Upper lobe of left lung (tissue), 4 donors: ENCODE measurements around the gene ADGRF4.

ENCODE experiments used
- CTCF ChIP-seq, 6 experiments: fragments of 450-650 bp in 4 of 6; fragments of 200-600 bp in 2 of 6; sonication (generic) in 2 of 6; IDR thresholded peaks; one replicate each; pipeline ENCODE4 v1.5.1; 2016 to 2019; ENCODE audit warnings: antibody characterized with exemption in 6 of 6
- EP300 ChIP-seq, 4 donors: sonication (generic); formaldehyde crosslinking; IDR thresholded peaks; one replicate each; pipeline ENCODE4 v1.5.1; 2017; ENCODE audit warnings: antibody characterized with exemption in 4 of 4, control low read depth in 2 of 4
- POLR2A ChIP-seq, 4 donors: fragments of 450-650 bp; IDR thresholded peaks; one replicate each; pipeline ENCODE4 v1.5.1; 2016 to 2017; ENCODE audit warnings: antibody characterized with exemption in 4 of 4, mild to moderate bottlenecking in 2 of 4
- POLR2AphosphoS5 ChIP-seq, 2 donors: sonication (generic); formaldehyde crosslinking; IDR thresholded peaks; one replicate each; pipeline ENCODE4 v1.5.1; 2017; ENCODE audit warnings: antibody characterized with exemption in 2 of 2

- TF ChIP-seq POLR2A (IDR thresholded peaks at IDR 0.05), result no peak
- TF ChIP-seq CTCF (IDR thresholded peaks at IDR 0.05), result no peak
- no peak for TF ChIP-seq POLR2AphosphoS5 (IDR thresholded peaks at IDR 0.05)
- TF ChIP-seq EP300 (IDR thresholded peaks at IDR 0.05), result no peak
Measured at GRCh38 chr6:47680724-47681123, 17.7 kb upstream of the ADGRF4 start.
